Fibroblast of pulmonary artery (primary cell): ENCODE measurements around the gene U2AF2.

ENCODE experiments used
- DNase-seq: peaks from one replicate; pipeline ENCODE4 v3.0.0-alpha.2; 2010; ENCODE audit warnings: low read depth
- H3K4me3 ChIP-seq: replicated peaks from 2 replicates; pipeline ENCODE4 v1.5.1; 2011; ENCODE audit warnings: low read depth, mild to moderate bottlenecking, control low read depth, low read length, moderate library complexity
- TF ChIP-seq, protein P1 (sequence below): IDR thresholded peaks from 2 replicates; pipeline ENCODE4 v1.5.1; 2011; ENCODE audit warnings: mild to moderate bottlenecking, control low read depth, low read length, inconsistent platforms; ENCODE audit errors: missing control alignments

The U2AF2 gene

DNA sequence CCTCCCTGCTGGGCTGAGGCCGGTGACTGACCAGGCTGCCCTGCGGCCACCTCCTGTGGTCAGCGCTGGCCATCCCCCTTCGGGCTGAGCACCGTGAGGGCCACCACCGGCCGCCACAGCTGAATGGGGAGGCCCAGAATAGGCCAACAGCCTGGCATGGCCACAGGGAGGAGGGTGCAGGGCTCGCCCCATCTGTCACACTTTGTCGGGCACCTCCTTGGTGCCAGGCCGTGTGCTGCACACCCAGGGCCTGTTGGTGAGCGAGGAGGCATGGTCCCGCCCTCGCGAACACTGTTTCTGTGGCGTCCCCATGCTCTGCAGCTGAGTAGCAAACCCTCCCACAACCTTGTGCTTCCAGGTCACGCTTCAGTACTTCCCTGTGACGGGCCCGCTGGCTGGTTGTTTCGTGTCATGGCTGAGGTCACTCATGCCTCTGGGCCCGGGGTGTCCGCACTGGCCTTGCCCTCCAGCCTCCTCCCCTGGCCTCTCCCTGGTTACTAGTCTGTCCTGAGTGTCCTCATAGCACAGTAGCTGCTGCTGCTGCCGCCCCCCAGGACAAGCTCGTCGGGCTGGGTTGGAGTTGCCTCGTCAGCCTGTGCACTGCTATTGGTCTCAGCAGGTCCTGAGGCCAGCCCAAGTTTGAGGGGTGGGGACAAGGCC lies 35.4 kb downstream of the U2AF2 start:
- H3K4me3 ChIP-seq: no peak overlapping the region
- no peak for DNase-seq
- TF ChIP-seq, protein P1, sequence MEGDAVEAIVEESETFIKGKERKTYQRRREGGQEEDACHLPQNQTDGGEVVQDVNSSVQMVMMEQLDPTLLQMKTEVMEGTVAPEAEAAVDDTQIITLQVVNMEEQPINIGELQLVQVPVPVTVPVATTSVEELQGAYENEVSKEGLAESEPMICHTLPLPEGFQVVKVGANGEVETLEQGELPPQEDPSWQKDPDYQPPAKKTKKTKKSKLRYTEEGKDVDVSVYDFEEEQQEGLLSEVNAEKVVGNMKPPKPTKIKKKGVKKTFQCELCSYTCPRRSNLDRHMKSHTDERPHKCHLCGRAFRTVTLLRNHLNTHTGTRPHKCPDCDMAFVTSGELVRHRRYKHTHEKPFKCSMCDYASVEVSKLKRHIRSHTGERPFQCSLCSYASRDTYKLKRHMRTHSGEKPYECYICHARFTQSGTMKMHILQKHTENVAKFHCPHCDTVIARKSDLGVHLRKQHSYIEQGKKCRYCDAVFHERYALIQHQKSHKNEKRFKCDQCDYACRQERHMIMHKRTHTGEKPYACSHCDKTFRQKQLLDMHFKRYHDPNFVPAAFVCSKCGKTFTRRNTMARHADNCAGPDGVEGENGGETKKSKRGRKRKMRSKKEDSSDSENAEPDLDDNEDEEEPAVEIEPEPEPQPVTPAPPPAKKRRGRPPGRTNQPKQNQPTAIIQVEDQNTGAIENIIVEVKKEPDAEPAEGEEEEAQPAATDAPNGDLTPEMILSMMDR: no peak

DNA sequence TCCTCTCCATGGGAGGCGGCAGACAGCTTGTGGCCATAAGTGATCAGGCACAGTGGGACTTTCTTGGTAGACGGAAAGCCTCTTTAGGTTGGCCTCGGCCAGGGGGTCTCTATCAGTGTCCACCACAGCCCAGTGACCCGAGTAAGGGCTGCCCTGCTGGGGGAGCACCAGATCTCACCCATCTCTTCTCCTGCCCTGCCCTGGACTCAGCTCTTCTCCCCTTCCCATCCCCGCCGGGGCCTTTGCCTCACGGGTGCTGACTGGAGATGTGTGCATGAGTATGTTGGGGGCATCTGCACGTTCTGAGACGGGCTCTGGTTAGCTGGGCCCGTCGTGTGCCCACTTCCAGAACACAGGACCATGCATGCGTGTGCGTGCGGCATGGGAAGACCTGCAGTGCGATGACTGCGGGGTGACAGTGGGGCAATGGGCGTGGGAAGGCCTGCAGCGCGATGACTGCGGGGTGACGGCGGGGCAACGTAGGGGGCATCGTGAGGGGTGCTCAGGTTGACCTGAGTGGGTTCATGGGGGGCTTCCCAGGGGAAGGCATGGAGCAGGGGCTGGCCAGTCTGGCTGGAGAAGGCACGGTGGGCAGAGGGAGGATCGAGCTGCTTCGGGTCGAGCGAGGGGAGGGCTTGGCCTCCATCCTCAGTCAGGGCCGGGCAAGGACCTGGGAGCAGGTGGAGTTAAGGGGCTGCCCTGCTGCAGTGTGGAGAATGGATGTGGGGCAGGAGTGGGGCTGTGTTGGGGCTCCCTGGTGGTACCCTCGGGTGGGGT lies 36.1 kb downstream of the U2AF2 start:
- H3K4me3 ChIP-seq: no peak overlapping the region
- TF ChIP-seq, protein P1: no peak

DNA sequence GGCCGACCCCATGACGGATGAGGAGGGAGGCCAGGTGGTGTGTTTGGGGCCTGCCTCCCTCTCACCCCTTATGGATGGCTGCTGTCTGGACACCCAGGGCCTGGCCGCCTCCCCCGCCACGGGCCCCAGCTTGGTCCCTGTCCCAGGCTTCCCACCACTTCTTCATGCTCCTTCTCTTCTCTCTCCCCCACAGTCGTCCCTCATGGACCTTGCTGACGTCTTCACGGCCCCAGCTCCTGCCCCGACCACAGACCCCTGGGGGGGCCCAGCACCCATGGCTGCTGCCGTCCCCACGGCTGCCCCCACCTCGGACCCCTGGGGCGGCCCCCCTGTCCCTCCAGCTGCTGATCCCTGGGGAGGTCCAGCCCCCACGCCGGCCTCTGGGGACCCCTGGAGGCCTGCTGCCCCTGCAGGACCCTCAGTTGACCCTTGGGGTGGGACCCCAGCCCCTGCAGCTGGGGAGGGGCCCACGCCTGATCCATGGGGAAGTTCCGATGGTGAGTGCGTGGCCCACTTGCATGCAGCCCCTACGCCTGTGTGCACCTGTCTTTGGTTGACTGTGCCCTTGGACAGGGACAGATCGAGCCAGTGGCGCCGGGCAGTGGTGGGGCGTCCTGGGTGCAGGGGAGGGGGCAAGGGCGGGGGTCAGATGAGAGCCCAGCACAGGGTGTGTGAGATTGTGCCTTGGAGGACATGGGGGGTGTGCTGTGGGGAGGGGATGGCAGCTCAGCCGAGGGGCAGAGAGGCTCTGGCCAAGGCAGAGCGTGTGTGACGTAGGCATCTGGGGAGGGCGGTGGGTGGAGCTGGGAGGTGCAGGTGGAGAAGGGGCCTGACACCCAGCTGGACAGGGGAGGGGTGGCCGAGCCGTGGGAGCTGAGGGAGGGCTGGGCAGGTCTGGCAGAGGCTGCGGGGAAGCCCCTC lies 37.0 kb downstream of the U2AF2 start:
- H3K4me3 ChIP-seq: no peak overlapping the region
- TF ChIP-seq, protein P1: no peak
- DNase-seq: no peak

More for the DNA sequence above, 36.1 kb downstream of the U2AF2 start:
- DNase-seq: no peak

DNA sequence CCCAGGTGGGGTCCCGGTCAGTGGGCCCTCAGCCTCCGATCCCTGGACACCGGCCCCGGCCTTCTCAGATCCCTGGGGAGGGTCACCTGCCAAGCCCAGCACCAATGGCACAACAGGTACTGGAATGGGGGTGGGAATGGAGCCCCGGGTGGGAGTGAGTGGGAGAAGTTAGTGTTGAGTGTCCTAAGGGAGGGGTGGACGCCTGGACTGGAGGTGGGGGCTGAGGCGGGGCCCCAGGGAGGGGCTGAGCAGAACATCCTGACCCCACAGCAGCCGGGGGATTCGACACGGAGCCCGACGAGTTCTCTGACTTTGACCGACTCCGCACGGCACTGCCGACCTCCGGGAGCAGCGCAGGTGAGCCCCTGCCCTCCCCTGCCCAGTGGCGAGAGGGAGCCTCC lies 37.8 kb downstream of the U2AF2 start:
- TF ChIP-seq, protein P1: no peak
- no peak overlapping the region for H3K4me3 ChIP-seq
- no peak for DNase-seq

DNA sequence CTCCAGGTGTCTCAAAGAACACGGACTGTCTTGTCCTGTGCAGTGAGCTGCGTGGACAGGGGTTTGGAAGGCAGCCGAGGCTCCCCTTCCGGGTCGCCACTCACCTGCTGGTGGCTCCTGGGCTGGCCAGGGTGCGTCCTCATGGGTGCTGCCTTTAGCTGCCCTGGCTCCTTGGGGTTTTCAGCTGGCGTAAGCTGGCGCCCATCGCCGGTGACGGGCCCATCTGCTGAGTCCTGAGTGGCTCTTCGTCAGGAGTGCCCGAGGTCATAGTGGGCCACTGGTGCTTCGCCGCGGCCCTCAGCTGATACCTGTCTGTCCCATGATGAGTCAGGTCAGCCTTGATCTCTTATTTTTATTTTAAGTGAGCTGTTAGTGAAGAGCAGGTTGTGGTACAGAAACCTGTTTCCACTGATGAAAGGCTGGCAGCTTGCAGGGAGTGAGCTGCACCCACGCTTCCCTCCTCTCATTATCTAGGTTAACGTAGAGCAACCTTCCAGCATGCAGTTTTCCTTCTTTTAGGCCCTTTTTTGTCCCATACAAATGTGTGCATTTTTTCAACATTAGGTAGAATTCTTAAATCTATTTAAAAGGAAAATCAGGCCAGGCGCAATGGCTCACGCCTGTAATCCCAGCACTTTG lies 38.6 kb downstream of the U2AF2 start:
- TF ChIP-seq, protein P1: no peak
- no peak for DNase-seq
- H3K4me3 ChIP-seq: no peak overlapping the region

DNA sequence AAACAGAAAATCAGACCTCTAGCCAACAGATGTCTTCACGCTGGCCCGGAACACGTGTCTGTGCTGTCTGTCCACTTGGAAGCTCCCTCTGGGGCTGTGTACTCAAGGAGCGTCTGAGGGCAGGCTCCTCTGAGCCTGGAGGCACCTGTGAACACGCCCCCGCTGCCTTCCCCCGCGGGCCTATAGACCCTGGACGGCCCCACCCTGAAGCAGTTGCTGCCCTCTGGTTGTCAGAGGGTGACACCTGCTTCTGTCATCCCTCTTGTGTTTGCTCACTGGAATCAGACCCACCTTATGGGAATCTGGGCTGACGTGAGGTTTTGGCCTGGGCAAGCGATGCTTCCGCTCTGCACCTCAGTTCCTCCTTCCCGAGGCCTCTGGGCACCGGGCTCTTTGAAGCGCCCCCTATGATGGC lies 39.4 kb downstream of the U2AF2 start:
- no peak for DNase-seq
- TF ChIP-seq, protein P1: no peak
- H3K4me3 ChIP-seq: no peak overlapping the region
